Measurements from ENCODE around the gene IRAK2.
A peak's percentile ranks its signal among the peaks of the same experiment; 100 is the strongest.

The IRAK2 gene

DNA sequence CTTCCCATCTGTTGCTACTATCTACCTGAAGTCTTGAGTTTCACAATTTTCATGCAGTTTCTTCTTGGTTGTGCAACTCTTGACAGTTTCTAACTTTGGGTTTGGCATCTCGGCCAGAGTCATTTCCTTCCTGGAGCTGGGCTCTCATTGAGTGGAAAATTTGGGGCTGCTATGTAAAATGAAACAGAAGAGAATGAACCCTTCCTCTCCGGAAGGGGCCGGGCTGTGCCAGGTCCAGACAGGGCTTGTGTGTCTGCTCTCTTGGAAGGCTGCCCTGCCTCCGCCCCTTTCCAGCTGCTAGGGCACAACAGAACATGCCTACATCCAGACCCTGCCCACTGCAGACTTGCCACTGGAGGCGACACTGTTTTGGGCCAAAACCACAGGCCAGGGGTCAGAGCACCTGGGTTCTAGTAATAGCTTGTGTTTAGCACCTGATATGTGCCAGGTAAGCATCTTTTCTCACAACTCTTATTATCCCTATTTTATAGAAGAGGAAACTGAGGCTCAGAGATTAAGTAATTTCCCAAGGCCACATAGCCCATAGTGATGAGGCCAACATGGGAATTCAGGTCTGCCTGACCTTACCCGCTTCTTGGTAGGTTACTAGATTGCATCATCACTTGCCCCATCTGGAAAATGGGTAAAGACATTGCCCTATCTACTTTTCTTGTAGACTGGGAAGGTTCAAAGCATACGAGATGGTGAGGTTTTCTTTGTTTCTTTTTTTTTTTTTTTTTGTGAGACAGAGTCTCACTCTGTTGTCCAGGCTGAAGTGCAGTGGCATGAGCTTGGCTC is 25.0 kb downstream of the IRAK2 start:
- H3K36me3 Mint-ChIP-seq (ENCODE audit: low read depth) = peaks cover 4% of the 10 kb centered on the region
- H3K4me1 Mint-ChIP-seq (ENCODE audit: low read depth) = peaks cover 82% of the 10 kb centered on the region
- H3K4me3 Mint-ChIP-seq = peak overlapping the region; percentile 46
- H3K9me3 Mint-ChIP-seq = no peaks in the 10 kb centered on the region
- DNase-seq = peak; percentile 48
- no peaks in the 10 kb centered on the region for H3K27me3 Mint-ChIP-seq
- H3K27ac Mint-ChIP-seq = peak overlapping the region; percentile 91

DNA sequence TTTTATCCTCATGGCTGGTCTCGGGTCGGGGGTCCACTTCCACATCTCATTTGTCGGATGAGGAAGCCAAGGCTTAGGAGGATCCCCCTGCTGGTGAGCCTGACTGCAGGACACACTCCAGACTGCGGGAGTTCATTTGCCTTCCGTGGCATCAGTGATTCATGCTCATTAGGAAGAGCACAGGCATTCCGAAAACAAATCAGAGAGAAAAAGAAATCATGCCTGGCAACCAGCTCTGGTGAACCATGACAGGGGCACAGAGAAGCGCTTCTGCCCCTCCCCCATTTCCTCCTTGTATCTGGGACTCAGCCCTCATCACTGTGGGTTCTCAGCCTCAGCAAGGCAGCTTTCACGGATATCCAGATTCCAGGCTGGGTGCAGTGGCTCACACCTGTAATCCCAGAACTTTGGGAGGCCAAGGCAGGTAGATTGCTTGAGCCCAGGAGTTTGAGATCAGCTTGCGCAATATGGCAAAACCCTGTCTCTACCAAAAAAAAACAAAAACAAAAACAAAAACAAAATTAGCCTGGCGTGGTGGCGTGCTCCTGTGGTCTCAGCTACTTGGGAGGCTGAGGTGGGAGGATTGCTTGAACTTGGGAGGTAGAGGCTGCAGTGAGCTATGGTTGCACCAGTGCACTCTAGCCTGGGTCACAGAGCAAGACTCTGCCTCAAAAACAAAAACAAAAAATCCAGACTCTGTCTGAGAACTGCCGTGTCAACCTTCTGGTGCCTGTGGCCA is 28.4 kb downstream of the IRAK2 start:
- Mint-ChIP-seq H3K27ac (peak overlapping the region; percentile 97), H3K27me3 (no peaks in the 10 kb centered on the region), H3K36me3 (ENCODE audit: low read depth) (peaks cover 3% of the 10 kb centered on the region), H3K9me3 (no peaks in the 10 kb centered on the region), H3K4me3 (peak overlapping the region; percentile 60), H3K4me1 (ENCODE audit: low read depth) (peaks cover 82% of the 10 kb centered on the region)
- peak; percentile 66 for DNase-seq

DNA sequence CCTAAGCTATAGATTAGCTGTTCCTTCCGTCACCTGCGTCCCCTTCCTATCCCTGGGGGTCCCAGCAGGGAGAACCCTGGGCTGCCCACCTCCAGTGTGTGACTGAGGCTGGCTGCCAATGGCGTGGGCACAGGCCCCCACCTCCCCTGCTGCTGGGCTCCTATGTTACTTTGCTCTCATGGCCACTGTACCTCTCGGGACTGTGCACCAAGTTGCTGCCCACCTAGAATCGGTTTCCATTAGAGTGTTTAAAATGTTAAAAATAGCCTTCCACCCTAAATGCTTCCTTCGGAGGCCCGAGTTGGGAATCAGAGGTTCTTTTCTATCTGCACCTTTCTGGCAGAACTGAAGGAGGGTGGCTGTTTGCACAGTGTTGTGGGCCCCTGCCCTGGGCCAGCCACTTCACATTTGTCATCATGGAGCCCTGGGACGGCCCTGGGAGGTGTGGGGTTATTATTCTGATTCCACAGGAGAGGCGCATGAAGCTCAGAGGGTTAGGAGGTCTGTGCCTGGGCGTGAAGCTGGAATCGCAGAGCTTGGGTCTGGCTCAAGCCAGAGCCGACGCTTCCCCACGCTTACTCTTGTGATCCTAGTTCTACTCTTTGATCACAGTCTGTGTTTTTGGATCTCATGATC is 29.1 kb downstream of the IRAK2 start:
- Mint-ChIP-seq H3K27ac (peak overlapping the region; percentile 97), H3K27me3 (no peaks in the 10 kb centered on the region), H3K36me3 (ENCODE audit: low read depth) (peaks cover 3% of the 10 kb centered on the region), H3K4me1 (ENCODE audit: low read depth) (peaks cover 88% of the 10 kb centered on the region), H3K4me3 (peak overlapping the region; percentile 60), H3K9me3 (no peaks in the 10 kb centered on the region)
- no peak for DNase-seq

DNA sequence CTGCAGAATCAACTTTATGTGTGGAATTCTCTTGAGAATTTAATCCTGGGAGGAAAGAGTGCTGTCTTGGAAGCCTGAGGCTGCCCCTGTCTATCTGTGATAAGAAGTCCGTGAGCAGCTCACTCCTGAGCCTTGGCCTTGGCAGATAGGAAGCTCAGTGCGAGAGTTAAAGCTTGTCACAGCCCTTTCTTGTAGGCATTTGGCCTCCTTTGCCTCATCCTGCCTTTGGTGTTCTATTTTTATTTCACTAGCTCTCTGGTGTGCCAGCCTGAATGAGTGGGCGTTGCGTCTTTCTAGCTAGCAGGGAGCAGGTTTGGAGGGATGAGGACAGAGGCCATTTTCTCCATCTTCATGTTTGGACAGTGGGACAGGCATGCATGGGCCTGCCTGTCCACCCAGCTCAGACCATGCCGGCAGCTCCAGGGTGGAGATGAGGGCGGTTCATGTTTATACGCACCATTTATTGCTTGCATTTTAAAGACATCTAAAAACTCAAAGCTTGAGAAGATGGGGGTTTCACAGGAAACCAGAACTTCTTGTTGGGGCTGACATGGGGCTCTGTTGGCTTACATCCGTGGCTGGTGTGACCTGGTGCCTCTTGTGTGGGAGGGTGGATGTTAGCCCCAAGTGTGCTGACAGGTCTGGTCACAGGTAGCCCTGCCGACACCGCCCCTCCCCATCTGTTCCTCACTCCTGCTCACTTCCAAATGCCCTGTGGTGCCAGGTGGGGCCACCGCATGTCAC is 29.8 kb downstream of the IRAK2 start:
- H3K27ac Mint-ChIP-seq = peak overlapping the region; percentile 97
- DNase-seq = peak; percentile 69
- H3K9me3 Mint-ChIP-seq = no peaks in the 10 kb centered on the region
- peak overlapping the region; percentile 60 for H3K4me3 Mint-ChIP-seq
- no peaks in the 10 kb centered on the region for H3K36me3 Mint-ChIP-seq (ENCODE audit: low read depth)
- H3K27me3 Mint-ChIP-seq = no peaks in the 10 kb centered on the region
- H3K4me1 Mint-ChIP-seq (ENCODE audit: low read depth) = peaks cover 88% of the 10 kb centered on the region

DNA sequence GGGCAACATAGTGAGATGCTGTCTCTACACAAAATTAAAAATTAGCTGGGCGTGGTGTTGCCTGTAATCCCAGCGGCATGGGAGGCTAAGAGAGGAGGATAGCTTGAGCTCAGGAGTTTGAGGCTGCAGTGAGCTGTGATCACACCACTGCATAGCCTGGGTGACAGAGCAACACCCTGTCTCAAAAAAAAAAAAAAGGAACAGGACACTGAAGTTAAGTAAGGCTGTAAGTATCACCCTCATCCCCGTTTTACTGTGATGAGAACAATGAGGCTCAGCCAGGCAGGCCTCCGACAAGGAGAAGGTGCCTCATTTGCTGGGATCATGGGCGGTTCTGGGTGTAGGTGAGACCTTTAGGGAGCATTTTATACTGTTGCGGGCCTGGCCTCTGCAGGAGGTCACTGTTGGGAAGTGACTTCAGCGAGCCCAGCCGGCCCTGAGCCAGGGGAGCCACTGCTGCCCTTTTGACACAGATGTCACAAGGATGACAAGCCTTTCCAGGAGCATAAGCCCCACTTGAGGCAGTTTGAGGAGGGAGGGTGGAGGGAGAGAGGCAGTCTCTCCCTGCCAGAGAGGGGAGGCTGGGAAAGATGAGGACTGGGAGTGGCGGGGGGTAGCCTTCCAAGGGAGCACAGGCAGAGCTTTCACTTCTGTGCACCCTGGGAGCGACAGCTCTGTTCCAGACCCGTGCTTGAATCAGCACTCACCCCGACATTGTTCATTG is 30.8 kb downstream of the IRAK2 start:
- Mint-ChIP-seq H3K4me1 (ENCODE audit: low read depth) (peaks cover 81% of the 10 kb centered on the region), H3K9me3 (no peaks in the 10 kb centered on the region), H3K4me3 (no peak overlapping the region), H3K27me3 (no peaks in the 10 kb centered on the region), H3K27ac (peak overlapping the region; percentile 97), H3K36me3 (ENCODE audit: low read depth) (no peaks in the 10 kb centered on the region)
- DNase-seq = no peak

DNA sequence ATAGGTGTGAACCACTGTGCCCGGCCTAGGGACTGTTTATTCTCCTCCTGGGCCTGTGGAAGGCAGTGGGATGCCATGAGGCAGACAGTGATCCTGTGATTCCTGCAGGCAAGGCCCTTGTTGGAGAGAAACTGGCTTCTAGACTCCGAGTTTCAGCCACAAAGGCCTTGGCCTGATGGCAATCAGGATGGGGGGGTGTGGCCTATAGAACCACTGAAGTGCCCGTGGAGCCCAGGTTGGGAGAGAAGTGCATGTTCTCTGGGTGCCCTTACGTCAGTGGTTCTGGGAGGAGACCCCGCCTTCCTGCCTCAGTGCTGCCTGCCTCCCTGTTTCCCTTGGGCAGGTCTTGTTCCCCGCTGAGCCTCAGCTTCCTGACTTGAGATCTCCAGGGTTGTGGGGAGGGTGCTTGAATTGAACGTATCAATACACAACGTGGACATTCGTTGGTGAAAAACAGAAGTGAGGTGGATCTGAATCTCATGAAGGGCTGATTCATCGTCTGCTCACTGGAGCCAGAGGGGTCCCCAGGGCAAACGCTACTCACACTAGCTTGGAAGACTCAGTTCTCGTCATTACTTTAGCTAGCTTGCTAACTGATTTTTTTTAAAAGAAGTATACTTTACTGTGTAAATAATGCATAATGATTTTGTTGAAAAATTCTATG is 31.8 kb downstream of the IRAK2 start:
- H3K36me3 Mint-ChIP-seq (ENCODE audit: low read depth) = peaks cover 4% of the 10 kb centered on the region
- H3K4me3 Mint-ChIP-seq = no peak overlapping the region
- DNase-seq = no peak
- H3K4me1 Mint-ChIP-seq (ENCODE audit: low read depth) = peaks cover 74% of the 10 kb centered on the region
- no peaks in the 10 kb centered on the region for H3K27me3 Mint-ChIP-seq
- H3K9me3 Mint-ChIP-seq = no peaks in the 10 kb centered on the region
- peak overlapping the region; percentile 97 for H3K27ac Mint-ChIP-seq

DNA sequence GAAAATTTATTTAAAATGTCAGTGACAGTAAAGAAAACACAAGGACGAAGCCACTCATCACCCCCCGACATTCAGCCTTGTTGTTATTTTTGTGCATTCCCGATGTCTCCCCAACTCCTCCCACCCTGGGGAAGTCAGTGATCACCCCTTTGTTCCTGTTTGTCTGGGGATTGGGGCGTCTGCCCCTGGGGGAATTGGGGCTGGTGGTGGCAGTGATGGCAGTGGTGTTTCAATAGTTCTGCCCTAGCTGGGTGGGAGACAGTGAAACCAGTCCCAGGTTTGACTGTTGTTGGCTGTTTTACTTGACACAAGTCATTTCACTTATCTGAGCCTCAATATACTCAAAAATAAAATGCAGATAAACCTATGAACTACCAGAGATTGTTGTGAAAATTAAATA is 33.5 kb downstream of the IRAK2 start:
- Mint-ChIP-seq H3K4me1 (ENCODE audit: low read depth) (peaks cover 69% of the 10 kb centered on the region), H3K36me3 (ENCODE audit: low read depth) (peaks cover 9% of the 10 kb centered on the region), H3K9me3 (no peaks in the 10 kb centered on the region), H3K27ac (peak overlapping the region; percentile 95), H3K27me3 (no peaks in the 10 kb centered on the region), H3K4me3 (no peak overlapping the region)
- DNase-seq = no peak

DNA sequence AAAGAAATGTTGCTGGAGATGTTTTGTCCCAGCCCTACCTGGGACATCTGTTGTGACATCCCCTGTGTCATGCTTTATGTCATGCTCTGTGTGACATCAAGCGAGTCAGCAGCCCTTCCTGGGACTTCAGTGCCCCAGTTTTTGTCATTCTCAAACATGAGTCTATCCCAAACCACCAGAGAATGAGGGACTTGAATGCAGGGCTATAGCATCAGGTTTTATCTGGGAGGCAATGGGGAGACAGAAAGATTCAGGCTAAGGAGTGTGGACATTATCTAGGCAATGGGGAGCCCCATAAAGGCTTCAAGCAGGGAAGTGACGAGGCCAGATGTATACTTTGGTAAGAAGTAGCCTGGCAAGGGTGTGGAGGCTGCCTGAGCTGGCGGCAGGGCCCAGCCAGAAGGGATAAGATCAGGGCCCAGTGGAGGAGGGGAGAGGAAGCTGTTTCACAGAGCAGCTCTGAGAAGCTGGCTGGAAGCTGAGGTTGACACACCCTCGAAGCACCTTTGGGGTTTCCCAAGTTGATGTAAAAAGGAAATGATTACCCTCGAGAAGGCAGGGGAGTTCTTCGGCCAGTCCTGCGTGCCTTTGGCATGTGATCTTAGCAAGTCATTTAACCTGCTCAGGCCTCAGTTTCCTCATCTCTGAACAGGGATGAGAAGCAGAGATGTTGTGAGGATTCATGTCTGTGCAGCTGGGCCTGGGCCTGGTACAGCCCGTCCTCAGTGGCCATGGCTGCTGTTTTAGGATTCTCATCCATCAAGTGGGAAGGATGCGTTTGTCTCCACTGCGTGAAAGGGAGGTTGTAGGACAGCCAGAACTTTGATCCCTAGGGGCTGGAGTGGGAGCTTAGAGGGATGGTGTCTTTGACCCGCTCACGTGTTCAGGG is 34.3 kb downstream of the IRAK2 start:
- peak; percentile 70 for DNase-seq
- Mint-ChIP-seq H3K9me3 (no peaks in the 10 kb centered on the region), H3K36me3 (ENCODE audit: low read depth) (peaks cover 9% of the 10 kb centered on the region), H3K27me3 (no peaks in the 10 kb centered on the region), H3K27ac (peak overlapping the region; percentile 95), H3K4me1 (ENCODE audit: low read depth) (peaks cover 68% of the 10 kb centered on the region), H3K4me3 (peak overlapping the region; percentile 37)

DNA sequence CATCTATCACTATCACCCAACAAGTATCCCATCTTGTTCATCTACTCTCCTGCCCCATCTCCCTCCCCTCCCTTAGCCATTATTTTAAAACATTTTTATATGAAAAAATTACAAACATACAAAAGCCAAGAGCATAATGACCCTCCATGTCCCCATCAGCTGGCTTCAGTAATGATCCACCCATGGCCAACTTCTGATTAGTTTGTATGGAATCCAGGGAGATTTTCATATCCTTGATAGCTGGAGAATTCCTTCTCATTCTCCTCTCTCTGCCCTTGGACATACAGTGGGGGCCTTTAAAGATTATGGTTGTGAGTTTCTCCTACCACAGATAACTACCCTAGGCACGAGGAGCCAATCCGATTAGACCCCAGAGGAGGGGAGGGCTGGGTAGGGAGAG is 40.2 kb downstream of the IRAK2 start:
- peaks cover 31% of the 10 kb centered on the region for H3K4me1 Mint-ChIP-seq (ENCODE audit: low read depth)
- H3K27me3 Mint-ChIP-seq = no peaks in the 10 kb centered on the region
- H3K36me3 Mint-ChIP-seq (ENCODE audit: low read depth) = peaks cover 13% of the 10 kb centered on the region
- DNase-seq = no peak
- no peaks in the 10 kb centered on the region for H3K9me3 Mint-ChIP-seq
- no peak overlapping the region for H3K27ac Mint-ChIP-seq
- H3K4me3 Mint-ChIP-seq = no peak overlapping the region

DNA sequence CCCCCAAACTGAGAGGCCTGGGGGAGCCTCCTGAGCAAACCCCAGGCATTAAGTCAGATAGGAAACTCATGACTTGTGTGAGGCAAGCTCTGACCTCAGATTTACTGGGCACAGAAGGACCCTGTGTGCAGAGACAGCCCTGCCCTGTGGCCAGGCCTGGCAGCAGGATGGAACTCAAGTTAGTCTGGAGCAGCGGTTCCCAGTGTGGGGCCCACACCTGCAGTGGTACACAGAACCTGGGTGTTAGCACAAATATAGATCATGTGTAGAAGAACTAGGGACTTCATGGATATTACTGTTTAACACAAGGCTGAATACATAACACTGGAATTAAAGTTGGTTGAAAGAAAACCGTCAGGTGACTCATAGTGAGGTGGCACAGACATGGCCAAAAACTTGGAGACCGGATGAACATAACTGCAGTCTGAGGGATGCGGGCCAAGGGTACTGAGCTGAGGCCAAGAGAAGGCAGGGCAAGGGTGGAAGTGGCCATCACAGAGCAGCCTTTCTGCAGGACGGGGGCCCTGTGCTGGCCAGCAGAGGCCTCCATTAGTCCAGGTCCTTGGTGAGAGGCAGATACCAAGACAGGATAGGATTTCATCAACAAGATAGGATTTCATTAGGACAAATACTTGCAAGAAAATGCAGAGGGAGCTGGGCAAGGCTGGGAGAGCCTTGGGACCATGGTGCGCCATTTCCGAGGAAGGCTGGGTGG is 40.9 kb downstream of the IRAK2 start:
- Mint-ChIP-seq H3K9me3 (no peaks in the 10 kb centered on the region), H3K4me3 (no peak overlapping the region), H3K27me3 (no peaks in the 10 kb centered on the region), H3K36me3 (ENCODE audit: low read depth) (peaks cover 13% of the 10 kb centered on the region), H3K27ac (no peak overlapping the region), H3K4me1 (ENCODE audit: low read depth) (peaks cover 31% of the 10 kb centered on the region)
- DNase-seq = no peak

DNA sequence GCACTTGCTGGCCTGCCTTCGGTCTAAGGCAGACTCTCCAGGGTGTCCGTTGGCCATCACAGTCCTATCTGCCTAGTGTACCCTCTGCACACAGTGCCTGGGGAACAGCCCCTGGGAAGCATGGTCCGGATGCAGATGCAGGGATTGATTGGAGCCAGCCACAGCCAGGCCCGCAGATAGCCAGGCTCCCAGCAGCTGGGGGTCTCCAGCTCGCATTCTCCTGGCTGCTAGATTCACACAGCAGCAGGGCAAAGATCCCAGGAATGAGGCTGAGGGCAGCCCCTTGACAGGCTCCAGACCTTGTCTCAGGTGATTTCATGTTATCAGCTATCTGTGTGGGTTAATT is 41.4 kb downstream of the IRAK2 start:
- no peak overlapping the region for H3K4me3 Mint-ChIP-seq
- DNase-seq = no peak
- H3K9me3 Mint-ChIP-seq = no peaks in the 10 kb centered on the region
- no peak overlapping the region for H3K27ac Mint-ChIP-seq
- peaks cover 29% of the 10 kb centered on the region for H3K4me1 Mint-ChIP-seq (ENCODE audit: low read depth)
- no peaks in the 10 kb centered on the region for H3K27me3 Mint-ChIP-seq
- H3K36me3 Mint-ChIP-seq (ENCODE audit: low read depth) = peaks cover 13% of the 10 kb centered on the region

DNA sequence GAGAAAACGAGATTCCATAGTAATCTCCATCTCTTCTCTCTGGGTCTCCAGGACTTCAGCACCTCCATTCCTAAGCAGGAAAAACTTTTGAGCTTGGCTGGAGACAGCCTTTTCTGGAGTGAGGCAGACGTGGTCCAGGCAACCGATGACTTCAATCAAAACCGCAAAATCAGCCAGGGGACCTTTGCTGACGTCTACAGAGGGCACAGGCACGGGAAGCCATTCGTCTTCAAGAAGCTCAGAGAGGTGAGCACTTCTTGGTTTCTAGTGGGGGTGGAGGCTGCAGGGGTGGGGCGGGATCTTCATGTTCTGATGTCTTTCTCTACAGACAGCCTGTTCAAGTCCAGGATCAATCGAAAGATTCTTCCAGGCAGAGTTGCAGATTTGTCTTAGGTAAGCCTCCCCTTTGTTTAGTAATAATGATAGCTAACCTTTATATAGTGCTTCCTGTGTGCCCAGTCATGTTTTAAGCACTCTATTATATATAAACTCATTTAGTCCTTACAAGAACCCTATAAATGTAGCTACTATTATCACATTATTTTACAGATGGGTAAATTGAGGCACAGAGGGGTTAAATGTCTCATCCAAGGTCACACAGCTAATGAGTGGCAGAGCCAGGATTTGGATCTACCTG is 48.6 kb downstream of the IRAK2 start:
- Mint-ChIP-seq H3K27ac (peak overlapping the region; percentile 59), H3K4me1 (ENCODE audit: low read depth) (peaks cover 7% of the 10 kb centered on the region), H3K36me3 (ENCODE audit: low read depth) (peaks cover 18% of the 10 kb centered on the region), H3K27me3 (no peaks in the 10 kb centered on the region), H3K4me3 (no peak overlapping the region), H3K9me3 (no peaks in the 10 kb centered on the region)
- no peak for DNase-seq

Data from activated T-cell treated with anti-CD3 and anti-CD28 coated beads, Interleukin-2, amount 50 U/mL, for 24 hours (primary cell).